Measurements from ENCODE around the gene MSMB.
"Not testable (repeated sequence)": the region's sequence is repeated elsewhere in the genome, so short reads cannot be mapped to it uniquely, and the experiment has no call there.

Gene MSMB

DNA sequence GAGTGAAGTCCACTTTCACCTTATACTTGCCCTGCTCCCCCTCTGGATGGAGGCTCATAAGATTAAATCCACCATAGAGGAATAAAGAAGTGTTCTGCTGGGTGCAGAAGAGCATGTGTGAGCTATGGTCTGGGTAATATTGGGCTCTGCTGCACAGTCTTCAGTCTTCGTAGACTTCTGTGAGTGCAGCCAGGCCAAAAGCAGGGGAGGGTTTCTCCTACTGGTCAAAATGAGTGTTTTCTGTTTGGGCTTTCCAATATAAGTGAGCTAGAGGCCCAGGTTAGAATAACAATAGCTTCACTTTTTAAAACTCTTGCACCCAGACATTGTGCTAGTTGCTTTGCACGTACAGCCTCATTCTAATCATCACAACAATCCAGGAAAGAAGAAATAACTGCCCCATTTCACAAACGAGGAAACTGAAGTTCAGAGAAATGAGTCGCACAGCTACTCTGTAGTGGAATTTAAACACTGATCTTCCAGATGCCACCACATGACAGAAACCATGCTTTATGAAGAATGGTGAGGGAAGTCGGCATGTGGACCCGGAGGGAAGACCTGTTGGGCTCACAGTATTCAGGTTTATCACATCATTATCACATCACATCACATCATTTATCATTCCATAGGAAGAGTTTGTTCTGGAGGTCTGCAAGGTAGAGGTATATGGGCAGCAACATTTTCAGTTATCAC is 23.8 kb upstream of the MSMB start:
- no peak for DNase-seq (ENCODE audit: low spot score)

DNA sequence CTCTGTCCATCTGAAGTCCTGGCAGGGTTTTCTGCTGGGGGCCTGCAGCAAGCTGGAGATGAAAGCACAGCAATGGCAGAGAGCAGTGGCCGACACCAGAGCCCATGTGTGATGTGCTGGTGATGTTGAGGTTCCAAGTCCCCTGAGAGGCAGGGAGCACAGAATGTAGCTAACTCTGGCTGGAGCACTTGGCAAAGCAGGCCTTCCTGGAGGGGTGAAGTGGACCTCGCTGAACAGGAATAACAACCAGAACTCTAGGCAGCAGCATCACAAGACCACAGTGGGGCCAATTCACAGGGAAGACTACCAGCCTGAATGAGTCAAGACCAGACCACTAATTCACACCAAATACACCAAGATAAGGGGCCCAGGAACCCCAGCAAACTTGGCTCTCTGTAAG is 22.8 kb upstream of the MSMB start:
- no peak for DNase-seq (ENCODE audit: low spot score)

DNA sequence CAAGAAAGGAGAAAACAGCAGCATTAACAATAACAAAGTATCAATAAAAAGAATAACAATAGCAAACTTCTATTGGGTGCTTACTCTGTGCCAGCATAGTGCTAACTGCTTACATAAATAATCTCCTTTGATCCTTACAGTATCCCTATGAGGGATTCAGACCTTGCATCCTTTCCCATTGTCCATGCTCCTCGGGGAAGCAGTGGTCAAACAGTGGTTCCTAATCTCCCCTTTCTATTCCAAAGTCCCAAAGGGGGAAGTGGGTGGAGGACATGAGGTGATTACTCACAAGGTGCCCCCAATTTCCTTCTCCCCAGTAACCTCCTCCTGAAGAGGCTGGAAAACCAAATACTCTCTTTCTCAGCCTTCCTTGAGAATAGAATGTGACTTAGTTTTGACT is 22.0 kb upstream of the MSMB start:
- no peak for DNase-seq (ENCODE audit: low spot score)

DNA sequence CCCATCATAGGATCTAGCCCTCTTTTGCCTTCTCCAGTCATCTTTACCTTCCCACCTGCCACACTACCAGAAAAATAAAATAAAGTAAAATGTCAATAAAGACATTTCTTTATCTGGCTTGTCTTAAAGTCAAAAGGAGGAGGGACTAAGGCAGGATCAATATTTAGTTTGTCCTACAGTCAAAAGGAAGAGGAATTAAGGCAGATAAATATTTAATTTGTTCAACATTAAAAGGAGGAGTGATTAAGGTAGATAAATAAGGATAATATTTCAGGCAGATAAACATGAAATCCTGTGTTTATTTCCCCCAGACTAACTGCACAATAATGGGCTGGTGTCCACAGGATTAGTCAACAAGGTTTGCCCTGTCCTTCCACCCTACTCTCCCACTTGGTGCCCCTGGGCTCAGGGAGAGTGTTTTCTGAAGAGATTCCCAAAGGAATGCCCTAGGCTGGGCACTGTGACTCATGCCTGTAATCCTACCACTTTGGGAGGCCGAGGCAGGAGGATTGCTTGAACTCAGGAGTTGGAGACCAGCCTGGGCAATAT is 18.3 kb upstream of the MSMB start:
- DNase-seq (ENCODE audit: low spot score) = no peak

DNA sequence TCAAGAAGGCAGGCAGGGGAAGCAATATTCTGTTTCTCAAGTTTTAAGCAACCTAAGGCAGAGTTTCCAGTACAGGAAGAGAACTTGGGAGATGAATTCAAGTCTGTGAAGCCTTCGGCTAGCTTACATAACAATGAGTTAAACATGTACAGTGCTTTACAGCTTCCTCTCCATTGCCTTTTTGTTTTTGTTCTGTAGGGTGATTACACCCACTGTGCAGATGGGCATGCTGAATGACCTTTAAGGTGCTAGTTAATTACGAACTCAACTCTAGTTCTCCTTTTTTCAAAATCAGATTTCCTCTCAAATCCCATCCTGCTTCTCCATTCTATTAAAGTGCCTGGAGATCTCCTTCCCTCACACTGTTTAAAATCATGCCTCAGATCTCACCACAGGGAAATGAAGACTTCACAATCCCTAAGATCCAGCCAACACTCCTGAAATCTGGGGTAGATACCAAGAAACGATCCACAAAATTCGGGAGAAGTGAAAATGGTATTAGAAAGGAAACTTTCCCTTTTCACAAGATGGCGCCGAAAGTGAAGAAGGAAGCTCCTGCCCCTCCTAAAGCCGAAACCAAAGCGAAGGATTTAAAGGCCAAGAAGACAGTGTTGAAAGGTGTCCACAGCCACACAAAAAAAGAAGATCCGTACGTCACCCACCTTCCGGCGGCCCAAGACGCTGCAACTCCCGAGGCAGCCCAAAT is 16.8 kb upstream of the MSMB start:
- no peak for DNase-seq (ENCODE audit: low spot score)

DNA sequence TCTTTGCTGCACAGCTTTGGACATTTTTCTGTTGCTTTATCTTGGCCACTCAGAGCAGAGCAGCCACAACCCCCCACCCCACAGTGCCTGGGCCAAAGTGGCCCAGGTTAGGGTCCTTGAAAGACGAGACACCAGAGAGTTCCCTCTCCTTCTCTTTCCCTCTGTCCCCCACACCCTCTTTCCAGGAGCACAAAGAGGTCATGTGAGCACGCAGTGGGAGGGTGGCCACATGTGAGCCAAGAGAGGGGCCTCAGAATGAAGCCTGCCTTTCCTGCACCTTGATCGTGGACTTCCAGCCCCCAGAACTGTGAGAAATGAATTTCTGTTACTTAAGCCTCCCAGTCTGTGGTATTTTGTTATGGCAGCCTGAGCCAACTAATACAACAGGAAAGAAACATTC is 14.6 kb upstream of the MSMB start:
- no peak for DNase-seq (ENCODE audit: low spot score)

DNA sequence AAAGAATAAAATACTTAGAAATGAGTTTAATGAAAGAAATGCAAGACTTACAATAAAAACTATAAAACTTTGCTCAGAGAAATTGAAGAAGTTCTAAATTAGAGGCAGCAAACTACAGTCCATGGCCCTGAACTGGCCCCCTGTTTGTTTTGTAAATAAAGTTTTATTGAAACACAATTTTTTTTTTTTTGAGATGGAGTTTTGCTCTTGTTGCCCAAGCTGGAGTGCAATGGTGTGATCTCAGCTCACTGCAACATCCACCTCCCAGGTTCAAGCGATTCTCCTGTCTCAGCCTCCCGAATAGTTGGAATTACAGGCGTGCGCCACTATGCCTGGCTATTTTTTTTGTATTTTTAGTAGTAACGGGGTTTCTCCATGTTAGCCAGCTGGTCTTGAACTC is 11.9 kb upstream of the MSMB start:
- DNase-seq (ENCODE audit: low spot score) = not testable (repeated sequence)

DNA sequence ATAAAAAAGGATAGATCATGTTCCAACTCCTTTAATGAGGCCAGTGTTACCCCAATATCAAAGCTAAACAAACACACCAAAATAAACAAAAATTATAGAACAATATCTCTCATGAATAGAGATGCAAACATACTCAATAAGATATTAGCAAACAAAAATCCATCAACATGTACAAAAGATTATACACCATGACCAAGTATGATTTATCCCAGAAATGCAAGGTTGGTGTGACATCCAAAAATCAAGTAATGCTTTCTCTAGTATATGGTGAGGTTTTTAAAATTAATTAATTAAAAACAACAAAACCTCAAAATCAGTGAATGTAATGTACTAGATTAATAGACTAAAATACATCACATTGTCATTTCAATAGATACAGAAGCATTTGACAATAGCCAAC is 11.0 kb upstream of the MSMB start:
- DNase-seq (ENCODE audit: low spot score) = no peak

DNA sequence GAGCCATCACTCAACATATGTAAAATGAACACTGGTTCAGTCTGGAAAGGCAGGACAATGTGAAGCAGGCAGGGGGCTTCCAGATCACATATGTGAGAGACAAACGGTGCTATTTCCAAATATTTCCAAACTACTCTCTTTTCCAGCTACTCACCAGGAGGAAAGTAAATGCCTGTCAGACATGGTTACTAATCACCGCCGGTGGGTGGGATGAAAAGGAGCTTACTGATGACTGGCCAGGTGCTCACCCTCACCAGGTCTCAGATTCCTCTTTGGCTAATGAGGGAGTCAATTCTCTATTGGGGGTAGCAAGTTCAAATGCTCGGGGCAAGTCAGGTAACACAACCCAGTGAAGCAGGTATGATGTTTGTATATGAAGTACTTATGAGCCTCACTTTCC is 9.7 kb upstream of the MSMB start:
- DNase-seq (ENCODE audit: low spot score) = no peak

DNA sequence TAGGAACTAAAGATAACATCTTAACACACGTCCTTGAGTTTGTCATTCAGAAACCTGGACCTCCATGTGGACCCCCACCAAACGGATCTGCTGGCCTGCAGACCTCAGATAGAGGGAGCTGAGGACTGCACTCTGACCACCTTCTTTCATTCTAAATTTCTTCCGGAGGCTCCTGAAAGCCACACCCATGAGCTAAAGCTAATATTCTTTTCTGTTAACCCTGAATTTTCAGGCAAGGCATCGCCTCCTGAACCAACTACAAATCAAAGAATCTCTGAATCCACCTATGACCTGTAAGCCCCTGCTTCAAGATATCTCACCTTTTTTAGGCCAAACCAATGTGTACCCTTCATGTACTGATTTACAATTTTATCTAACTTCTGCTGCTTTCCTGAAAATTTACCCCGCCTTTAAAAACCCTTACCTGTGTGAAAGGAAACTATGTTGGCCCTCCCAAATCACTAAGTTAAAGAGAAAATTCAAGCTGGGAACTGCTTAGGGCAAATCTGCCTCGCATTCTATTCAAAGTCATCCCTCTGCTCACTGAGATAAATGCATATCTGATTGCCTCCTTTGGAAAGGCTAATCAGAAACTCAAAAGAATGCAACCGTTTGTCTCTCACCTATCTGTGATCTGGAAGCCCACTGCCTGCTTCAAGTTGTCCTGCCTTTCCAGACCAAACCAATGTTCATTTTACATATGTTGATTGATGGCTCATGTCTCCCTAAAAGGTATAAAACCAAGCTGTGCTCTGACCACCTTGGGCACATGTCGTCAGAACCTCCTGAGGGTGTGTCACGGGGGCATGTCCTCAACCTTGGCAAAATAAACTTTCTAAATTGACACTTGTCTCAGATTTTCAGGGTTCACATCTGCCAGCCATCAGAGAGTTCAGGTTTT is 7.7 kb upstream of the MSMB start:
- no peak for DNase-seq (ENCODE audit: low spot score)

DNA sequence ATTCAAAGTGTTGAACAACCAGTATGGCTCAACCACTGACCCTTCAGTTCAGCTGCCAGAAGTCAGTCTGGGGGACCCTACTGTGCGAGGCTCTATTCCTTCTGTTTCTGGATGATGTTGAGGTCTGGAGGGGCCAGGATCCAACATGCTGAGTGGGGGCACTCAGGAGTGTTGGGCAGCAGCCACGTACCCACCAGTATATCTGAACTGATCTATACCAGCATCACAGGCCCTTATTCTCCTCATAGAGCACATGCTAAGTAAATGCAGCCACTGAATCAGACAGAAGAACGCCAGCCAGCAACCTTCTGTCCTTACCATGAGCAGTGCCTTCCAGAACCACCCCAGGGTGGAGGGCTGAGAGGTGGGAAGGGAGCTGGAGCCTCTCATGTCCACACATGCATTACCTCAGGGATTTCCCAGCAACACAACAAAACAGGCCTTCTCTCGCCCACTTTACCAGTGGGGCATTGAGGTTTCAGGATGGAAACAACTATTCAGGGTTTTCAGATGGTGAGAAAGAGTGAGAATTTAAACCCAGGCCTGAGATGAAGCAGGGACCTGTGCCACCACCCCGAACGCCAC is 6.8 kb upstream of the MSMB start:
- DNase-seq (ENCODE audit: low spot score) = no peak

DNA sequence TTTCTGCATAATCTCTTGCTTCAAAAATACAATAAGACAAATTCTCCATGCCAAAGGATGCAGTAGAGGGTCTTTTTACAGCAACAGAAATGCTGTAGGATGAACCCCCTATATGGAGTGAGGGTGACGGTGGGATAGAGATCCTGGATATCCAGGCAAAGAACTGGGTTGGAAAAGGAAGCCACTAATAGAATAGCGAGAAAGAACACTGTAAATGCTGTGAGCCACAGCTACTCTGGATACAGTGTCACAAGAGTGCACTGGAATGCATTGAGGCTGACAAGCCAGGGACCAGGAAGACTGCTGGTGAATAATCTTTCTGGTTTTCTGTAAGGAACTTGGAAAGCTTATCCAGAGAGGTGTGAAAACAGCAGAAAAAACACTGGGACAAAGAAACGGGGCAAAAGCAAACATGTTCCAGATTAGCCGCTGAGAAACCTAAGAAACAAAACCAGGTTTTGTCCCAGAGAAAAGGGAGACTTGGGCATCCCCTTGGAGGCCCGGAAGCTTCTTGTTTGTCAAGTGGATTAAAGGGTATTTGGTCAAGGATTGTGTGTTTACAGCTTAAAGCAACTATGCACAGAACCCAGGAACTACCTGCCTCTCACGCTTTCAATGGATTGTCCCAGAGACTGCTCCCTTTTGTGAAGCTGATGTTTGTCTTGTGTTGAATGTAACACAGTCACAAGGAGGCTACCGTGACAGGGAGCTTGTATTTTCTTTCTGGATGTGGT is 6.2 kb upstream of the MSMB start:
- DNase-seq (ENCODE audit: low spot score) = no peak

DNA sequence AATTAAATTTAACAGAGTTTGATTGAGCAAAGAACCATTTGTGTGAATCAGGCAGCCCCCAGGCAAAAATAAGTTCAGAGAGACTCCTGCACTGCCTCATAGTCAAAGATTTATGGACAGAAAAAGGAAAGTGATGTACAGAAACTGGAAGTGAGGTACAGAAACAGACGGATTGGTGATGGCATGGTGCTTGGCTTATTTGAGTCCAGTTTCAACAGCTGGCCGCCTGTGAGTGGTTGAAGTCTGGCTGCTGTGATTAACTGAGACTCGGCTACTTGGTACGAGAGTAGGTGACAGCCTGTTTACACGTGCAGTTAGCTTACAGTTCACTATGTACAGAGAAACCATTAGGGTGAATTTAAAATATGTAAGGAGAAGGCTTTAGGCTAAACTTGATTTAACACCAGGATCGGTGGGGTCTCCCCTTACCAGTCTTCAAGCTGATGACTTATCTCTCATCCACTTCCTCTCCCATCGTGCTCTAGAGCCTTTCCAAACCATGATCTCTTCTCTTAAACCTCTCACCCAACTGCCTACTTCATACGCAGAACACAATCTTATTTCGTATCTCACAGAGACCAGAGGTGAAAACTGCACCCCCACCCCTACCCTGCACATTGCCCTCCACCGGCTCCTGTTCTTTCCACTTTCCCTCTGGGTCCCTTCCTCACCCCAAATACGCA is 5.0 kb upstream of the MSMB start:
- DNase-seq (ENCODE audit: low spot score) = no peak

DNA sequence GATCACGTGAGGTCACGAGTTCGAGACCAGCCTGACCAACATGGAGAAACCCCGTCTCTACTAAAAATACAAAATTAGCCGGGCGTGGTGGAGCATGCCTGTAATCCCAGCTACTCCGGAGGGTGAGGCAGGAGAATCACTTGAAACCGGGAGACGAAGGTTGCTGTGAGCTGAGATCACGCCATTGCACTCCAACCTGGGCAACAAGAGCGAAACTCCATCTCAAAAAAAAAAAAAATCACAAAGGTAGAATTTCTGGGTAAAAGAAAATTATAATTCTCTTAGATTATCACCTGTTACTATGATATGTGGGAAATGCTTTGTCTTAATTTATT is 3.4 kb upstream of the MSMB start:
- DNase-seq (ENCODE audit: low spot score) = not testable (repeated sequence)

DNA sequence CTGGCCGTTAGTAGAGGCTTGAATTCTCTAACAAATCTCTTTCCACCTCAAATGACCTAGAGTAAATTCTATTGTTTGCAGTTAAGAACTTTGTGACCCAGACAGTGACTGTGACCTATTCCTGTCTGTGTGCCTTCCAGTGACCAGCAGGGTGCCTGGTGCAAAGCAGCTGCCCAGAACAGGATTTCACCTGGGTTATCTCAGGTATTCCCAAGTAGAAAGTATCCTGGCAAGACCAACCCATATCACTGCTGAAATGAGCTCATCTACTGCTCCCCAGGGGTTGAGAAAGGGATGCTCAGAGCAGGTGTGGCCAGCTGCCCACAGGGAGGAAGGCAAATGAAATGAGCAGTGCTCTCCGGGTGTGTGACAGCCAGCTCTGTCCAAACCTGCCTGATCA is 2.1 kb upstream of the MSMB start:
- no peak for DNase-seq (ENCODE audit: low spot score)

DNA sequence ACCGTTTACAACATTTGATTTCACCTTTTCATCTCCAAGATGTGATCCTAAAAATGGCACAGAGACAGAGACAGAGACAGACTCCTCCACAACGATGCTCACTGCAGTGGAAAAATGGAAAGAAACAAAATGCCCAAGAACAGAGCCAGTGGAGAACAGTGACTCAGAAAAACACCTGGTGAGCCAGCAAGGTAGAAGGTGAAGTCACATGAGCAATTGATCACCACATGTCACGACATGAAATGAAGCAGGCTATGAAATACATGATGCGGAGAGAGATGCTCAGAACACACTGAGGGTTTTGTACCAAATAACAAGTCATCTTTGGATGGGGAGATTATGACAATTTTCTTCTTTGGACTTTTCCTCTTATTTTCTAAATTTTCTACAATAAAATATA is 3.5 kb downstream of the MSMB start:
- DNase-seq (ENCODE audit: low spot score) = no peak

DNA sequence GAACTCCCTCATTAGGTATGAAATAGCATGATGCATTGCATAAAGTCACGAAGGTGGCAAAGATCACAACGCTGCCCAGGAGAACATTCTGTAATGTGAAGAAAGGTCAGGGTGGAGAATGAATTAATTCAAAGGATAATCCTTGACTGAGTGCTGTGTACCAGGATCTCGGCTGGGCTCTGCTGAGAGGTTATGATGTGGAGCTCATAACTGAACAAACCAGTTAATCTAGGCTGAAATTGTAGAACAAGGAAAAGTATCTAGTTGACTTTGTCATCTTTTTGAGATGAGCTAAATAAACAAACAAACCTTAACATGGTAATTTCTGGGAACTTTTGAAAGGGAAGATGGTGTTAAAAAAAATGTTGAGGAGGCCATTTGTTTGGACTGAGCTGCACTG is 6.1 kb downstream of the MSMB start:
- DNase-seq (ENCODE audit: low spot score) = no peak

DNA sequence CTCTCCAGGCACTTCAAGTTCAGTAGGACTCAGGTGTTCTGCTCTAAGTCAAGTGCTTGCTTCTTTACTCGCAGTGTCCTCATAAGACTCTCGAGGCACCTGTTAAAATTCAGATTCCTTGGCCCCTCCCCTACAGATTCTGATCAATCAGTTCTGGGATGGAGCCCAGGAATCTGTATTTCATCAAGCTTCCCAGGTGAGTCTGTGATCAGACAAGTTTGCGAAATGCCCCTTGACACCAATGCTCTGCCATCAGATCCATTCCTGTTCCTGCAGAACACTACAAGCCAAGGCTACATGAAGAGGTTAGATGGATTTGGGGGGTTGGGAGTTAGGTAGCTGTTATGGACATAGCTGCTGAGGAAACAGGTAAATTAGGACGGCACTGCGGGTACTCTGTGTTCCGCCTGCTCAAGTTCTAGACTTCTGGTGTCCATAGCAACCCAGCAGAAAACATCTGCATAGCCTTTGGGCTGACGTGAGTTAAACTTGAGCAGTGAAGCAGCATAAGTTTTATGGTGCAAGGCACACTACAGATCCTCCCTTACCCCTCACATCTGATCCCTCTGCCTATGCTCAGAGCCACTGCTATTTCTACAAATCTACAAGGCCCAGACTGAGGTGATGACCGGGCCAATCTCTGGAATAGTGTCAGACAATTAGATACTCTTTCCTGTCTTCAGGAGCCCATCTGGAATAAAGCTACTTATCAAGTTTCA is 8.8 kb downstream of the MSMB start:
- no peak for DNase-seq (ENCODE audit: low spot score)

DNA sequence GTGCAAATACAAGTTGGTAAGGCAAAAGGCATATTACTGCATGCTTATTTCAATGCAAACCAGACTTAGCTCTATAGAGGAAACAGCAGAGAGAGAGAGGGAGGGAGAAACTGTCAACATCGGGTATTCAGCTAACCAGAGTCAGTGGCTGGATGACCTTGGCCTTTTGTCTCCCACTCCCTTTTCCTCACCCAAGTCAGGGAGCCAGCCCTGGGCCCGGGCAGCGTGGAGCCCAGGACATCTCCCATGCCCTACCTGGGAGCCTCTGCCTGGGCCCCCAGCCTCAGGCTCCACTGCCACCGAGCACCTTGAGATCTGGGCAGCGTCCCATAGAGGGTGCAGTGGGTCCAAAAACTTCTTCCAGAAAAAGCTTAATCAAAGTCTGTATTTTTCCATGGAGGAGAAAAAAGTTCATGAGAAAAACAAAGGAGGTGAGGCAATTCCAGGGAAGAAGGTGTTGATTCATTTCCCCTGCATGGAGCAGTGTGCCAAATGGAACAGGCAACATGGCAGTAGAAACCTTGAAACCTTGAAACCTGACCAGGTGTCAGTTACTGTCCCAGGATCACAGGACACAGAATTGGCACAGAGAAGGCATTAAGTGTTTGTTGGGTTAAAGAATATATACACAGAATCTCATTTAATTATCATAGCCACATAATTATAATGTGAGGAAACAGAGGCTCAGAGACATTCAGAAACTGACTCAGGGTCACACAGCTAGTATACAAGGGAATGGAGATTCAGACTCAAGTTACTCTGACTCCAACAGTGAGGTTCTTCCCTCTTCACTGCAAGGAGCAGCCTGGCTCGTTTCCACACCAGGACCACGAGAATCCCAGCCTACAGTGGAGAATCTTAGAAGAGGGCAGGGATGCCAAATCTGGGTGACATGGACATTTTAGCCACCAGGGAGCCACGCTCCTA is 9.9 kb downstream of the MSMB start:
- DNase-seq (ENCODE audit: low spot score) = no peak
